Measurements from ENCODE around the gene HS3ST3A1.

HS3ST3A1 gene

GRCh38 chr17:13477180-13477611 is 124.5 kb downstream of the HS3ST3A1 start:
- no peaks in the 10 kb centered on the region for H3K27me3 ChIP-seq (ENCODE audit: control insufficient read depth, insufficient read depth, low read length)
- peaks cover 11% of the 10 kb centered on the region for H3K9me3 ChIP-seq (ENCODE audit: control insufficient read depth, insufficient read depth, low read length)
- no peak overlapping the region for H3K9ac ChIP-seq (ENCODE audit: low read depth, low read length)
- H3K4me3 ChIP-seq (ENCODE audit: low read depth, low read length) = no peak overlapping the region
- H3K36me3 ChIP-seq (ENCODE audit: control insufficient read depth, insufficient read depth, low read length) = no peaks in the 10 kb centered on the region
- H3K4me1 ChIP-seq (ENCODE audit: control insufficient read depth, insufficient read depth, low read length) = no peaks in the 10 kb centered on the region

GRCh38 chr17:13476720-13477119 is 125.0 kb downstream of the HS3ST3A1 start:
- H3K4me1 ChIP-seq (ENCODE audit: control insufficient read depth, insufficient read depth, low read length) = no peaks in the 10 kb centered on the region
- no peaks in the 10 kb centered on the region for H3K27me3 ChIP-seq (ENCODE audit: control insufficient read depth, insufficient read depth, low read length)
- peaks cover 11% of the 10 kb centered on the region for H3K9me3 ChIP-seq (ENCODE audit: control insufficient read depth, insufficient read depth, low read length)
- H3K36me3 ChIP-seq (ENCODE audit: control insufficient read depth, insufficient read depth, low read length) = no peaks in the 10 kb centered on the region
- H3K9ac ChIP-seq (ENCODE audit: low read depth, low read length) = no peak overlapping the region
- H3K4me3 ChIP-seq (ENCODE audit: low read depth, low read length) = no peak overlapping the region

GRCh38 chr17:13475574-13476223 is 126.0 kb downstream of the HS3ST3A1 start:
- Histone ChIP-seq H3K36me3 (ENCODE audit: control insufficient read depth, insufficient read depth, low read length) (no peaks in the 10 kb centered on the region), H3K4me1 (ENCODE audit: control insufficient read depth, insufficient read depth, low read length) (no peaks in the 10 kb centered on the region), H3K4me3 (ENCODE audit: low read depth, low read length) (no peak overlapping the region), H3K9ac (ENCODE audit: low read depth, low read length) (no peak overlapping the region), H3K27me3 (ENCODE audit: control insufficient read depth, insufficient read depth, low read length) (no peaks in the 10 kb centered on the region), H3K9me3 (ENCODE audit: control insufficient read depth, insufficient read depth, low read length) (peaks cover 6% of the 10 kb centered on the region)

GRCh38 chr17:13474073-13474800 is 127.5 kb downstream of the HS3ST3A1 start:
- H3K4me1 ChIP-seq (ENCODE audit: control insufficient read depth, insufficient read depth, low read length) = no peaks in the 10 kb centered on the region
- no peaks in the 10 kb centered on the region for H3K27me3 ChIP-seq (ENCODE audit: control insufficient read depth, insufficient read depth, low read length)
- H3K9ac ChIP-seq (ENCODE audit: low read depth, low read length) = no peak overlapping the region
- no peaks in the 10 kb centered on the region for H3K36me3 ChIP-seq (ENCODE audit: control insufficient read depth, insufficient read depth, low read length)
- H3K9me3 ChIP-seq (ENCODE audit: control insufficient read depth, insufficient read depth, low read length) = no peaks in the 10 kb centered on the region
- no peak overlapping the region for H3K4me3 ChIP-seq (ENCODE audit: low read depth, low read length)

- no peaks in the 10 kb centered on the region for H3K4me1 ChIP-seq (ENCODE audit: control insufficient read depth, insufficient read depth, low read length)
- H3K27me3 ChIP-seq (ENCODE audit: control insufficient read depth, insufficient read depth, low read length) = no peaks in the 10 kb centered on the region
- no peak overlapping the region for H3K4me3 ChIP-seq (ENCODE audit: low read depth, low read length)
- H3K9me3 ChIP-seq (ENCODE audit: control insufficient read depth, insufficient read depth, low read length) = no peaks in the 10 kb centered on the region
- no peak overlapping the region for H3K9ac ChIP-seq (ENCODE audit: low read depth, low read length)
- no peaks in the 10 kb centered on the region for H3K36me3 ChIP-seq (ENCODE audit: control insufficient read depth, insufficient read depth, low read length)
These were observed 136.1 kb downstream of the HS3ST3A1 start for GRCh38 chr17:13465678-13466077.

- Histone ChIP-seq H3K4me1 (ENCODE audit: control insufficient read depth, insufficient read depth, low read length) (no peaks in the 10 kb centered on the region), H3K36me3 (ENCODE audit: control insufficient read depth, insufficient read depth, low read length) (no peaks in the 10 kb centered on the region), H3K4me3 (ENCODE audit: low read depth, low read length) (no peak overlapping the region), H3K9ac (ENCODE audit: low read depth, low read length) (no peak overlapping the region), H3K27me3 (ENCODE audit: control insufficient read depth, insufficient read depth, low read length) (no peaks in the 10 kb centered on the region), H3K9me3 (ENCODE audit: control insufficient read depth, insufficient read depth, low read length) (no peaks in the 10 kb centered on the region)
These were observed 139.0 kb downstream of the HS3ST3A1 start for GRCh38 chr17:13462673-13463124.

- no peak overlapping the region for H3K4me3 ChIP-seq (ENCODE audit: low read depth, low read length)
These were observed 139.6 kb downstream of the HS3ST3A1 start for GRCh38 chr17:13462146-13462545.

GRCh38 chr17:13460261-13461000 is 141.3 kb downstream of the HS3ST3A1 start:
- Histone ChIP-seq H3K36me3 (ENCODE audit: control insufficient read depth, insufficient read depth, low read length) (no peaks in the 10 kb centered on the region), H3K9me3 (ENCODE audit: control insufficient read depth, insufficient read depth, low read length) (no peaks in the 10 kb centered on the region), H3K4me1 (ENCODE audit: control insufficient read depth, insufficient read depth, low read length) (no peaks in the 10 kb centered on the region), H3K4me3 (ENCODE audit: low read depth, low read length) (no peak overlapping the region), H3K9ac (ENCODE audit: low read depth, low read length) (no peak overlapping the region), H3K27me3 (ENCODE audit: control insufficient read depth, insufficient read depth, low read length) (no peaks in the 10 kb centered on the region)

More at GRCh38 chr17:13462146-13462545, 139.6 kb downstream of the HS3ST3A1 start:
- H3K36me3 ChIP-seq (ENCODE audit: control insufficient read depth, insufficient read depth, low read length) = no peaks in the 10 kb centered on the region
- H3K4me1 ChIP-seq (ENCODE audit: control insufficient read depth, insufficient read depth, low read length) = no peaks in the 10 kb centered on the region
- no peaks in the 10 kb centered on the region for H3K9me3 ChIP-seq (ENCODE audit: control insufficient read depth, insufficient read depth, low read length)
- no peaks in the 10 kb centered on the region for H3K27me3 ChIP-seq (ENCODE audit: control insufficient read depth, insufficient read depth, low read length)
- H3K9ac ChIP-seq (ENCODE audit: low read depth, low read length) = no peak overlapping the region

- no peak overlapping the region for H3K4me3 ChIP-seq (ENCODE audit: low read depth, low read length)
- H3K36me3 ChIP-seq (ENCODE audit: control insufficient read depth, insufficient read depth, low read length) = no peaks in the 10 kb centered on the region
- no peaks in the 10 kb centered on the region for H3K27me3 ChIP-seq (ENCODE audit: control insufficient read depth, insufficient read depth, low read length)
- no peaks in the 10 kb centered on the region for H3K9me3 ChIP-seq (ENCODE audit: control insufficient read depth, insufficient read depth, low read length)
- H3K9ac ChIP-seq (ENCODE audit: low read depth, low read length) = no peak overlapping the region
- H3K4me1 ChIP-seq (ENCODE audit: control insufficient read depth, insufficient read depth, low read length) = no peaks in the 10 kb centered on the region
These were observed 143.9 kb downstream of the HS3ST3A1 start for GRCh38 chr17:13457783-13458182.

Measured in iPS-15b (cell line).